Esophagus muscularis mucosa (tissue), 4 donors: Measurements from ENCODE around the gene STRC.

Source experiments
- CTCF ChIP-seq, 3 experiments: fragments of 200-600 bp in 2 of 3; fragments of 450-650 bp in 1 of 3; sonication (generic) in 2 of 3; IDR thresholded peaks; one replicate each; pipeline ENCODE4 v1.5.1; 2017 to 2019; ENCODE audit warnings: antibody characterized with exemption in 3 of 3, mild to moderate bottlenecking in 2 of 3, moderate library complexity in 1 of 3
- EP300 ChIP-seq: sonication (generic); formaldehyde crosslinking; IDR thresholded peaks from one replicate; pipeline ENCODE4 v1.6.1; 2017; ENCODE audit warnings: antibody characterized with exemption
- POLR2A ChIP-seq: fragments of 450-650 bp; IDR thresholded peaks from one replicate; pipeline ENCODE4 v1.6.1; 2017; ENCODE audit warnings: antibody characterized with exemption, moderate library complexity, mild to moderate bottlenecking, low read depth
- POLR2AphosphoS5 ChIP-seq, 2 donors: sonication (generic); formaldehyde crosslinking; IDR thresholded peaks; one replicate each; pipeline ENCODE4 v1.6.1; 2017; ENCODE audit warnings: antibody characterized with exemption in 2 of 2

DNA sequence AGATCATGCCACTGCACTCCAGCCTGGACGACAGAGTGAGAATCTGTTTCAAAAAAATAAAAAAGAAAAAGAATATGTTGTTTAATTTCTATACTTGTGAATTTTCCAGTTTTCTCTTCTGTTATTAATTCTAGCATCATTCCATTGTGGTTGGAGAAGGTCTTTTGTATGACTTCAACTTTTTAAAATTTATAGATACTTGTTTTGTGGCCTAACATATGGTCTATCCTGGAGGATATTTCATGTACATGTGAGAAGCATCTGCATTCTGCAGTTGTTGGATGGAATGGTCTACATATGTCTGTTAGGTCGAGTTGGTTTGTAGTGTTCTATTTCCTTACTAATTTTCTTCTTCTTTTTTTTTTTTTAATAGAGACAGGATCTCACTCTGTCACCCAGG, 65.6 kb downstream of the STRC start:
- TF ChIP-seq POLR2AphosphoS5 (IDR thresholded peaks at IDR 0.05) (no peak), POLR2A (no peak), CTCF (IDR thresholded peaks at IDR 0.05) (no peak), EP300 (no peak)
